HepG2 (cell line): ENCODE results near the gene XXYLT1.

ENCODE experiments used
- MAFF ChIP-seq: IDR thresholded peaks from 2 replicates; pipeline ENCODE4 v1.6.1; 2011; ENCODE audit warnings: low read depth, low read length, improper control_type of control experiment
- MED1 ChIP-seq: sonication (generic); formaldehyde crosslinking; IDR thresholded peaks from 2 replicates; pipeline ENCODE4 v1.4.0; 2020; ENCODE audit warnings: missing genetic modification reagents
- NCOR1 ChIP-seq: fragments of 200-600 bp; sonication (generic); IDR thresholded peaks from 2 replicates; pipeline ENCODE4 v1.7.0; 2017; ENCODE audit warnings: antibody characterized with exemption, low read length, borderline replicate concordance
- TF ChIP-seq, protein P1 (sequence below): sonication (generic); formaldehyde crosslinking; IDR thresholded peaks from 2 replicates; pipeline ENCODE4 v1.8.1; 2023; ENCODE audit warnings: mild to moderate bottlenecking, missing genetic modification reagents, borderline replicate concordance
- TF ChIP-seq, protein P2 (sequence below): sonication (generic); formaldehyde crosslinking; IDR thresholded peaks from 2 replicates; pipeline ENCODE4 v1.5.0; 2020; ENCODE audit warnings: mild to moderate bottlenecking, missing genetic modification reagents, moderate library complexity
- TF ChIP-seq, protein P3 (sequence below): sonication (generic); formaldehyde crosslinking; IDR thresholded peaks from 2 replicates; pipeline ENCODE4 v1.5.0; 2020; ENCODE audit warnings: mild to moderate bottlenecking, low read depth, missing genetic modification reagents, borderline replicate concordance

DNA sequence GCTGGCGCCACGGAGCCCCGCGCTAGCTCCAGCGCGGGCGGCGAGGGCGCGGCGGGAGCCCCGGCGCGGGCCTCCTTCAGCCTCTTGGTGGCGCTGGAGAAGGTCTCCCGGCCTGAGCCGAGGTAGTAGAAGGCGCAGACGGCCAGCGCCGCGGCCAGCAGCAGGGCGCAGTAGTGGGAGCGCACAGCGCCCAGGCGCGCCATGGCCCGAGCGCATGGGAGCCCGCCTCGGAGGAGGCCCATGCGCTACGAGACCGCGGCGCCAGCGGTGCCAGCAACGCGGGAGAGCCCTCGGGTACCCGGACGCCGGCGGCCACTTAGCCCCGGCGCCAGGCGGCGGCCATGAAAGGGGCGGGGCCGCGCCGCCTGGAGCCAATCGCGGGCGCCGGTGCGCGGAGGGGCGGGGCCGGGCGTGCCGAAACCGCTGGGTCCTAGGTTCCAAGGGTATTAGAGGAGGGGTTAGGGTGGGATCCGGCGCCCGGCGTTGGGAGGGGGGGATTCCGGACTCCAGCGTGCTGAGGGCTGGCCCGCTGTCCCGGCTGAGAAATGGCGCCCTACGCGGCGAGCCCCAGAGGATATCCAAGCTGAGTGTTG, at the start of gene XXYLT1:
- no peak for TF ChIP-seq MED1
- TF ChIP-seq, protein P1, sequence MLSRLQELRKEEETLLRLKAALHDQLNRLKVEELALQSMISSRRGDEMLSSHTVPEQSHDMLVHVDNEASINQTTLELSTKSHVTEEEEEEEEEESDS: no peak
- no peak for TF ChIP-seq MAFF
- TF ChIP-seq, protein P2, sequence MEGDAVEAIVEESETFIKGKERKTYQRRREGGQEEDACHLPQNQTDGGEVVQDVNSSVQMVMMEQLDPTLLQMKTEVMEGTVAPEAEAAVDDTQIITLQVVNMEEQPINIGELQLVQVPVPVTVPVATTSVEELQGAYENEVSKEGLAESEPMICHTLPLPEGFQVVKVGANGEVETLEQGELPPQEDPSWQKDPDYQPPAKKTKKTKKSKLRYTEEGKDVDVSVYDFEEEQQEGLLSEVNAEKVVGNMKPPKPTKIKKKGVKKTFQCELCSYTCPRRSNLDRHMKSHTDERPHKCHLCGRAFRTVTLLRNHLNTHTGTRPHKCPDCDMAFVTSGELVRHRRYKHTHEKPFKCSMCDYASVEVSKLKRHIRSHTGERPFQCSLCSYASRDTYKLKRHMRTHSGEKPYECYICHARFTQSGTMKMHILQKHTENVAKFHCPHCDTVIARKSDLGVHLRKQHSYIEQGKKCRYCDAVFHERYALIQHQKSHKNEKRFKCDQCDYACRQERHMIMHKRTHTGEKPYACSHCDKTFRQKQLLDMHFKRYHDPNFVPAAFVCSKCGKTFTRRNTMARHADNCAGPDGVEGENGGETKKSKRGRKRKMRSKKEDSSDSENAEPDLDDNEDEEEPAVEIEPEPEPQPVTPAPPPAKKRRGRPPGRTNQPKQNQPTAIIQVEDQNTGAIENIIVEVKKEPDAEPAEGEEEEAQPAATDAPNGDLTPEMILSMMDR (CRISPR knock-in tag): peak; percentile 61
- TF ChIP-seq NCOR1: no peak
- TF ChIP-seq, protein P3, sequence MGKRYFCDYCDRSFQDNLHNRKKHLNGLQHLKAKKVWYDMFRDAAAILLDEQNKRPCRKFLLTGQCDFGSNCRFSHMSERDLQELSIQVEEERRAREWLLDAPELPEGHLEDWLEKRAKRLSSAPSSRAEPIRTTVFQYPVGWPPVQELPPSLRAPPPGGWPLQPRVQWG (CRISPR knock-in tag): no peak
